ENCODE measurements around the gene MITD1.

GRCh38 chr2:99158599-99158998, 22.3 kb downstream of the MITD1 start:
- TF ChIP-seq ZNF274 (IDR thresholded peaks at IDR 0.05; ENCODE audit: low read depth, low read length) (no peak), YY1 (IDR thresholded peaks at IDR 0.05; ENCODE audit: insufficient read depth, insufficient read length) (no peak)

Data from NT2/D1 (cell line).